HG03060 (cell line): ENCODE data around the gene LDLRAD4.

Experiments
- ATAC-seq: cut with Tn5 transposase; IDR thresholded peaks from one replicate; pipeline ENCODE4 v1.9.1; 2021; ENCODE audit warnings: low read depth, moderate number of reproducible peaks; ENCODE audit not compliant: unreplicated experiment

Gene LDLRAD4

GRCh38 chr18:13551841-13552733 is 333.5 kb downstream of the LDLRAD4 start:
- no peak for ATAC-seq

- ATAC-seq: no peak
Measured at GRCh38 chr18:13553449-13553848, 334.9 kb downstream of the LDLRAD4 start.

- ATAC-seq: no peak
Measured at GRCh38 chr18:13555192-13555591, 336.6 kb downstream of the LDLRAD4 start.

- ATAC-seq: no peak
Measured at GRCh38 chr18:13555865-13556264, 337.3 kb downstream of the LDLRAD4 start.

- ATAC-seq: no peak
Measured at GRCh38 chr18:13556502-13556901, 337.9 kb downstream of the LDLRAD4 start.

DNA sequence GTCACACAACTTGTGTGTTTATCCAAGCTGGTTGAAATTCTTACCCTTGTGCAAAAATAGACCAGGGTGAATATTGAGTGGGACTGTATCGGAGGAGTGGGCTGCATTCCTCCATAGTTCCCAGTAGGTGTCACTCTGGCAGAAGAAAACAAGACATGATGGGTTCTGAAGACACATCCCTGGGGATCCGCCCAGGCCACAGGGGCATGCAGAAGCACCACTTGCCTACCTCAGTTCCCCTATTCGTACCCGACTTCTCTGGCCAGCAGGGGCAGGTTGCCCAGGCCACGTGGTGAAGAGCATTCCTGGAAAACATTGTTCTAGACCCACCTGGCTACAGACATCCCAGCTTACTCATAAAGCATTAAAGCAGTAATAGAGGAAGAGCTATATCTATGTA is 339.6 kb downstream of the LDLRAD4 start:
- ATAC-seq: no peak

DNA sequence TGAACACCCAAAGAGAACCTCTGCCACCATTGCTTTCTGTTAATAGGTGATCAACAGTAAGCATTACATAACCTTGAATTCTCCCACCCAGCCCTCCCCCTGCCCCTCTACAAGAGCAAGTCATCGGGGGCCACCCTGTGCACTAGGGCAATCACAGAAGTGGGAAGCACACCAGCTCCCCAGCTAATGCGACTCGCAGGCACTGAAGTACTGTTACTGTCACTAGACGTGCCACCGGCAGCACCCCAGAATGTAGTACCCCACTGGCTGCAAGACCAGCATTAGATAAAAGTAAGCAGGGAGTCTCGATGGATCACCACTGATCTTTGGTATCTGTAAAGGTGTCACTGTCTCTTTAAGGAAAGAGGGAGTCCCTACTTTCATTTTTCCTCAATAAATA is 340.2 kb downstream of the LDLRAD4 start:
- no peak for ATAC-seq

- no peak for ATAC-seq
Measured at GRCh38 chr18:13559754-13560153, 341.2 kb downstream of the LDLRAD4 start.

GRCh38 chr18:13560306-13560705 is 341.7 kb downstream of the LDLRAD4 start:
- no peak for ATAC-seq

GRCh38 chr18:13562494-13563029 is 344.0 kb downstream of the LDLRAD4 start:
- ATAC-seq: peak; percentile 49

DNA sequence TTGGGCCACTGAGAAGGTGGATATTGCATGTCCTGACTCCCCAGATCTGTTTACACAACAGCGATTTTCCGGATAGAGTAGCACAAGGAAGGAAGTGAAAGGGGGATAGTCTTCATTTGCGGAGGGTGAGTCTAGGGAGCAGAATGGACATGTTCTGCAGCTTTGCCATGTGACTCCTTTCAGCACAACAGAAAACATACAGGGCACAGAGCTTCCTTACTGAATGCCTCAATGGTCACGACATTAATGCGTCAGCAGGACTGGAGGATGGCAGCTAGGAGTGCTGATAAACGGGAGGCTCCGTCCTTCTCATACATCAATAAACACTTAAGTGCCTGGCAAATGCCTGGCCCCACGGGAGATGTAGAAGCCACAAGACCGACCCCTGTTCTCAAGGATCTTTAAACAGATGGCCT is 344.8 kb downstream of the LDLRAD4 start:
- no peak for ATAC-seq

- ATAC-seq: no peak
Measured at GRCh38 chr18:13564579-13564978, 346.0 kb downstream of the LDLRAD4 start.

- no peak for ATAC-seq
Measured at GRCh38 chr18:13565228-13565627, 346.7 kb downstream of the LDLRAD4 start.

DNA sequence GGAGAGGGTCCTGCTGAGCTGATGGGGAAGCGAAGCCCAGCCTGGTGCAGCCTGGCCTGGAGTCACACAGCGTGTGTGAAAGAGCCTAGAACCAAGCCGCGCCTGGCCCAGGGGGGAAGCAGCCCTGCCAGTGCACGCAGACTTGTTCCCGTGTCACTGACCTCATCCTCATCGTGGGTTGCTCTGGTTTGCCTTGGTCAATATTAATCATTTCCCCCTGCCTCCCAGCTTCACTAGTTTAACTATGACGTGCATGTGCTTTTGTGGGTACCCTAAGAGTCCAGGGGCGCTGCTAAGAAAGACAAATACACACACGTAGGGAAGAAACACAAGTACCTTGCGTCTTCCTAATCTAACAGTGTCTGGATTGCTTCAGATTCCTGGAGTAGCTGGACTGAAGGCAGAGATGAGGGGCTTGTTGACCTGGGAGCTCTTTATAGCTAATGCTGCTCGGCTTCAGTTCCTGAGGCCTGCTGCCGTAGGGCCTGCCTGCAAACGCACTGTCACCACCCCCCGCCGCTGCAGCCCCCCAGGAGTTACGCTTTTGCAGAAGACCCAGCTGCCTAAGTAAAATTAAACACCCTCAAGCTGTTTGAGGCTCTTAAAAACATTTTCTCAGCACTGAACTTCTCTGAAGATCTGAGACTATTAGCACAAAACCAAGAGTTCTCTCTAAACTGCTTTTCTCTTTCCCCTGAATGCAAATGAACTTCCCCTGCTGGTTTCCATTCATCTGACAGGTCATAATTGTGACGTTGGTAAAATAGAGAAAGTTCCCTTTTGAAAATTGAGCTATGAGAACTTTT is 348.6 kb downstream of the LDLRAD4 start:
- peak; percentile 44 for ATAC-seq

GRCh38 chr18:13568443-13569392 is 350.2 kb downstream of the LDLRAD4 start:
- ATAC-seq: no peak

DNA sequence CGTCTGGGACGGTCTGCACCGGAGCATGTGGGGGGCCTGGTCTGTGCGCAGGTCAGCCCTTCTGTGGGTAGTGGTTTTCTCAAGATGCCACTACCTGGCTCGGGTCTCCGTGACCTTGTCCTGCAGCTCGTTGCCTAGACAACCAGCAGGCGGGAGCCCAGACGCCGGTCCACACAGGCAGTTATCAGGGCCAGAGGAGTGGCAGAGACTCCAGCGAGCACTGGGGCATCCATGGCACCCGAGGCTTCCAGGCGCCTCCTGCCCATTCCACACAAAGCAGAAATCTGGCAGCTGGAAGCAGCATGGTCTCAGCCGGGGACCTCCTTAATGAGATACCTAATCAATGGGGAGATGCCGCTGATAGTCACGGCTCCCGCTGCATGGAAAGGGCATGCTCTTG is 351.7 kb downstream of the LDLRAD4 start:
- no peak for ATAC-seq

GRCh38 chr18:13570856-13571495 is 352.4 kb downstream of the LDLRAD4 start:
- no peak for ATAC-seq

GRCh38 chr18:13572148-13572547 is 353.6 kb downstream of the LDLRAD4 start:
- no peak for ATAC-seq

DNA sequence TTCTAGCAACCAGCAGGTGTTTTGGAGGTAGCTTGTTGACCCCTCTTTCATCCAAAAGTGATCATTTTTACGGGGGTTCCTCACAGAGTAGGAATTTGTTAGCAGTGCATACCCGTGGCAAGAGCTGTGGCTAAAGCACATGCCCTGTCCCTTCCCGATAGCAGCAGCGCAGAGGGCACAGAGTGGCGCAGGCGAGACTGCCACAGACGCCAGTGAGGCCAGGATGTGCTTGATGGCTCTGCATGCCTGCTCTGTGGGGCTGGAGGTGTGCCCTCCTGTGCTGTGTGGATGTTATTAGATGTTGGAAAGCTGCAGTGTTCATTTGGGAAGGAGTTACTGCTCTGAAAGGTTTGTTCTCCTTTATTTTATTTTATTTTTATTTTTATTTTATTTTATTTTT is 354.2 kb downstream of the LDLRAD4 start:
- ATAC-seq: no peak

GRCh38 chr18:13573750-13574149 is 355.2 kb downstream of the LDLRAD4 start:
- ATAC-seq: no peak
